HepG2 (cell line): ENCODE results near the gene ACTR3. TPM values are rescaled to one million over a fixed set of nuclear protein-coding genes. Genes with fewer than 3 reads are reported as not detected.

ENCODE experiments used
- ARNT2 ChIP-seq: sonication (generic); formaldehyde crosslinking; IDR thresholded peaks from 2 replicates; pipeline ENCODE4 v1.8.0; 2022; ENCODE audit warnings: mild to moderate bottlenecking, low read depth, missing genetic modification reagents, moderate library complexity
- DNMT3B ChIP-seq: conservative IDR thresholded peaks from 2 replicates; pipeline ENCODE4 v1.6.1; 2016; ENCODE audit warnings: missing biosample characterization, control low read depth
- FOXJ3 ChIP-seq: sonication (generic); formaldehyde crosslinking; IDR thresholded peaks from 2 replicates; pipeline ENCODE4 v1.4.0; 2020; ENCODE audit warnings: missing genetic modification reagents, mild to moderate bottlenecking, borderline replicate concordance
- FOXK2 ChIP-seq: fragments of 450-650 bp; IDR thresholded peaks from 2 replicates; pipeline ENCODE4 v1.6.1; 2016
- PAX8 ChIP-seq: sonication (generic); formaldehyde crosslinking; IDR thresholded peaks from 2 replicates; pipeline ENCODE4 v1.8.0; 2022; ENCODE audit warnings: mild to moderate bottlenecking, missing genetic modification reagents, borderline replicate concordance
- RFX5 ChIP-seq: IDR thresholded peaks from 2 replicates; pipeline ENCODE4 v1.6.1; 2011; ENCODE audit warnings: low read depth, low read length, improper control_type of control experiment
- SALL1 ChIP-seq: sonication (generic); formaldehyde crosslinking; IDR thresholded peaks from 2 replicates; pipeline ENCODE4 v1.8.0; 2022; ENCODE audit warnings: mild to moderate bottlenecking, missing genetic modification reagents
- SAP130 ChIP-seq: IDR thresholded peaks from 2 replicates; pipeline ENCODE4 v1.6.1; 2016; ENCODE audit warnings: low read depth
- SMC3 ChIP-seq: IDR thresholded peaks from 2 replicates; pipeline ENCODE4 v1.6.1; 2011; ENCODE audit warnings: low read length, improper control_type of control experiment
- SRF ChIP-seq: IDR thresholded peaks from 2 replicates; pipeline ENCODE4 v1.6.1; 2011; ENCODE audit warnings: mild to moderate bottlenecking, low read depth, low read length, moderate library complexity
- TAF1 ChIP-seq: sonication (generic); formaldehyde crosslinking; IDR thresholded peaks from 2 replicates; pipeline ENCODE4 v1.4.0; 2020; ENCODE audit warnings: missing genetic modification reagents
- WIZ ChIP-seq: sonication (generic); formaldehyde crosslinking; IDR thresholded peaks from 2 replicates; pipeline ENCODE4 v1.5.1; 2020; ENCODE audit warnings: mild to moderate bottlenecking, missing genetic modification reagents
- ZFP36 ChIP-seq: fragments of 150-350 bp; IDR thresholded peaks from 2 replicates; pipeline ENCODE4 v1.6.1; 2018; ENCODE audit warnings: borderline replicate concordance, low read length, low read depth; ENCODE audit not compliant: partially characterized antibody
- ZNF138 ChIP-seq: sonication (generic); formaldehyde crosslinking; IDR thresholded peaks from 2 replicates; pipeline ENCODE4 v1.5.0; 2020; ENCODE audit warnings: mild to moderate bottlenecking, low read depth, missing genetic modification reagents
- ZNF296 ChIP-seq: sonication (generic); formaldehyde crosslinking; conservative IDR thresholded peaks from 2 replicates; pipeline ENCODE4 v1.5.0; 2020; ENCODE audit warnings: mild to moderate bottlenecking, missing genetic modification reagents
- ZNF432 ChIP-seq: sonication (generic); formaldehyde crosslinking; IDR thresholded peaks from 2 replicates; pipeline ENCODE4 v1.5.0; 2020; ENCODE audit warnings: missing genetic modification reagents, mild to moderate bottlenecking, borderline replicate concordance
- ZNF589 ChIP-seq: sonication (generic); formaldehyde crosslinking; conservative IDR thresholded peaks from 2 replicates; pipeline ENCODE4 v1.8.0; 2022; ENCODE audit warnings: mild to moderate bottlenecking, moderate library complexity, missing genetic modification reagents
- ZSCAN31 ChIP-seq: sonication (generic); formaldehyde crosslinking; IDR thresholded peaks from 2 replicates; pipeline ENCODE4 v1.5.0; 2020; ENCODE audit warnings: low read depth, mild to moderate bottlenecking, missing genetic modification reagents
- polyA plus RNA-seq, 8 experiments: library from polyadenylated mRNA; depleted of rRNA in 3 of 8; stranded (reverse) in 7 of 8; unstranded in 1 of 8; fragments of >200 nt; fragmentation: Illumina TruSeq in 4 of 8; extraction: Trizol in 4 of 8; gene quantifications; 2 replicates each; pipeline versions ENCODE4 v1.2.1 to v1.2.3, GENCODE V29; 2011 to 2016; ENCODE audit warnings: low read depth in 4 of 8, missing spikeins in 1 of 8, mixed read lengths in 1 of 8; ENCODE audit not compliant: insufficient read depth in 1 of 8
- total RNA-seq, 5 experiments: library from RNA; depleted of rRNA; stranded (reverse); fragments of >200 nt; fragmentation: Illumina TruSeq; extraction: Trizol; gene quantifications; 2 replicates each; pipeline ENCODE4 v1.2.3, GENCODE V29; 2016; ENCODE audit warnings: low read depth in 1 of 5
- TF ChIP-seq, protein P1 (sequence below): sonication (generic); formaldehyde crosslinking; IDR thresholded peaks from 2 replicates; pipeline ENCODE4 v1.4.0; 2020; ENCODE audit warnings: mild to moderate bottlenecking, missing genetic modification reagents
- TF ChIP-seq, protein P2 (sequence below): sonication (generic); formaldehyde crosslinking; IDR thresholded peaks from 2 replicates; pipeline ENCODE4 v1.4.0; 2020; ENCODE audit warnings: missing genetic modification reagents; ENCODE audit errors: not compliant biosample characterization
- TF ChIP-seq, protein P3 (sequence below): sonication (generic); formaldehyde crosslinking; IDR thresholded peaks from 2 replicates; pipeline ENCODE4 v1.4.0; 2020; ENCODE audit warnings: missing genetic modification reagents, mild to moderate bottlenecking, borderline replicate concordance
- TF ChIP-seq, protein P4 (sequence below): sonication (generic); formaldehyde crosslinking; conservative IDR thresholded peaks from 2 replicates; pipeline ENCODE4 v1.4.0; 2020; ENCODE audit warnings: missing genetic modification reagents

ACTR3 gene
- total and polyA plus RNA-seq, 2 of the 13 experiments (the other 11 are each of a cell fraction or from before 2014, with no cell fraction given), result 123 to 225 TPM

DNA sequence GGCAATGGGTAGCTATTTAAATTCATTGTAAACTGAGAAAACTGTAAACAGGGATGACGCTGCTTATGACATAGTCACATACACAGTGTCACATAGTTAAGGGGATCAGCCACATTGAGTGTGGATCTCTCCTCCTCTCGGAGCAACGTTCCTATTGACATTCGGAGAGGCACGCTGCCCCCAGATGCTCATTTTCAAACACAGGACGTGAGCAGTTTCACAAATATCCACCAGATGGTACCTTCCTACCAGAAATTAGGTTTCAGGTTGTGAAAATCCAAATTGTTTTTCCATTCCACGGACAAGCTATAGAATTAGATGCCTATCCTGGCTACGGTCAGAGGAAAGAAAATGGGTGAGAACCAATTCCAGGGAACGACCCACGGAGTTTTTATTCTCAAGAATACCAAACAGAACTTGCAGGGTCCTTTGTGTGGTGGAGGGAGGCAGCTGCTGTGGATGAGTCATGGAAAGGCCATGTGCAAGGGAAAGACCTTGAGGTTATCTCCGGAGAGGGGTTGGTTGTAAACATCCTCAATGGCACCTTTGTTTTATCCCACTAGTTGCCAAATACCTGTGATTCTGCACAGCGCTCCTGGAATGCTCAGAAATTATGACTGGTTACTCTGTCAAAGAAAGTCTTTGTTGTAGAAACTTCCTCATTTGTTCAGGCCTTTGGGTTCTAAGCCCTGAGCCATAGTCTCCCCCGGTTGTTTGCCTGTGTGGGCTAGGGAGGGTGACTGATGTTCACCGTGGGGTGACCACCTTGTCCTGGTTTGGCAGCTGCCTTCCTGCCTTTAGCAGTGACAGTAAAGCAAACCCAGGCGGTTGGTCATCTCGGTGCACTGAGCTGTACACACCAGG lies 88.0 kb downstream of the ACTR3 start (continued):
- TF ChIP-seq, protein P1, sequence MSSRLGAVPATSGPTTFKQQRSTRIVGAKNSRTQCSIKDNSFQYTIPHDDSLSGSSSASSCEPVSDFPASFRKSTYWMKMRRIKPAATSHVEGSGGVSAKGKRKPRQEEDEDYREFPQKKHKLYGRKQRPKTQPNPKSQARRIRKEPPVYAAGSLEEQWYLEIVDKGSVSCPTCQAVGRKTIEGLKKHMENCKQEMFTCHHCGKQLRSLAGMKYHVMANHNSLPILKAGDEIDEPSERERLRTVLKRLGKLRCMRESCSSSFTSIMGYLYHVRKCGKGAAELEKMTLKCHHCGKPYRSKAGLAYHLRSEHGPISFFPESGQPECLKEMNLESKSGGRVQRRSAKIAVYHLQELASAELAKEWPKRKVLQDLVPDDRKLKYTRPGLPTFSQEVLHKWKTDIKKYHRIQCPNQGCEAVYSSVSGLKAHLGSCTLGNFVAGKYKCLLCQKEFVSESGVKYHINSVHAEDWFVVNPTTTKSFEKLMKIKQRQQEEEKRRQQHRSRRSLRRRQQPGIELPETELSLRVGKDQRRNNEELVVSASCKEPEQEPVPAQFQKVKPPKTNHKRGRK, result 0 out of 2 replicates have a peak, but pooled peaks have one; percentile 15
- peak; percentile 97 for TF ChIP-seq SALL1 (CRISPR knock-in tag)
- peak; percentile 40; the same call in 1 of the 2 replicates for TF ChIP-seq ZNF138 (CRISPR knock-in tag)
- TF ChIP-seq, protein P2, sequence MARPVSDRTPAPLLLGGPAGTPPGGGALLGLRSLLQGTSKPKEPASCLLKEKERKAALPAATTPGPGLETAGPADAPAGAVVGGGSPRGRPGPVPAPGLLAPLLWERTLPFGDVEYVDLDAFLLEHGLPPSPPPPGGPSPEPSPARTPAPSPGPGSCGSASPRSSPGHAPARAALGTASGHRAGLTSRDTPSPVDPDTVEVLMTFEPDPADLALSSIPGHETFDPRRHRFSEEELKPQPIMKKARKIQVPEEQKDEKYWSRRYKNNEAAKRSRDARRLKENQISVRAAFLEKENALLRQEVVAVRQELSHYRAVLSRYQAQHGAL, result no peak
- TF ChIP-seq WIZ (CRISPR knock-in tag), result 0 out of 2 replicates have a peak, but pooled peaks have one; percentile 1
- peak; percentile 95 for TF ChIP-seq FOXK2
- TF ChIP-seq ZFP36, result no peak
- TF ChIP-seq, protein P3, sequence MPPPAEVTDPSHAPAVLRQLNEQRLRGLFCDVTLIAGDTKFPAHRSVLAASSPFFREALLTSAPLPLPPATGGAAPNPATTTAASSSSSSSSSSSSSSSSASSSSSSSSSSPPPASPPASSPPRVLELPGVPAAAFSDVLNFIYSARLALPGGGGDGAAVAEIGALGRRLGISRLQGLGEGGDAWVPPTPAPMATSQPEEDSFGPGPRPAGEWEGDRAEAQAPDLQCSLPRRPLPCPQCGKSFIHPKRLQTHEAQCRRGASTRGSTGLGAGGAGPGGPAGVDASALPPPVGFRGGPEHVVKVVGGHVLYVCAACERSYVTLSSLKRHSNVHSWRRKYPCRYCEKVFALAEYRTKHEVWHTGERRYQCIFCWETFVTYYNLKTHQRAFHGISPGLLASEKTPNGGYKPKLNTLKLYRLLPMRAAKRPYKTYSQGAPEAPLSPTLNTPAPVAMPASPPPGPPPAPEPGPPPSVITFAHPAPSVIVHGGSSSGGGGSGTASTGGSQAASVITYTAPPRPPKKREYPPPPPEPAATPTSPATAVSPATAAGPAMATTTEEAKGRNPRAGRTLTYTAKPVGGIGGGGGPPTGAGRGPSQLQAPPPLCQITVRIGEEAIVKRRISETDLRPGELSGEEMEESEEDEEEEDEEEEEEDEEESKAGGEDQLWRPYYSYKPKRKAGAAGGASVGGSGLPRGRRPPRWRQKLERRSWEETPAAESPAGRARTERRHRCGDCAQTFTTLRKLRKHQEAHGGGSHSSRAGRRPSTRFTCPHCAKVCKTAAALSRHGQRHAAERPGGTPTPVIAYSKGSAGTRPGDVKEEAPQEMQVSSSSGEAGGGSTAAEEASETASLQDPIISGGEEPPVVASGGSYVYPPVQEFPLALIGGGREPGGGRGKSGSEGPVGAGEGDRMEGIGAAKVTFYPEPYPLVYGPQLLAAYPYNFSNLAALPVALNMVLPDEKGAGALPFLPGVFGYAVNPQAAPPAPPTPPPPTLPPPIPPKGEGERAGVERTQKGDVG (CRISPR knock-in tag), result peak; percentile 95
- peak; percentile 31; the same call in 1 of the 2 replicates for TF ChIP-seq PAX8
- peak; percentile 74 for TF ChIP-seq SMC3
- TF ChIP-seq ZNF432 (CRISPR knock-in tag), result no peak
- TF ChIP-seq SAP130 (CRISPR knock-in tag), result peak; percentile 84
- peak; percentile 92 for TF ChIP-seq FOXJ3 (CRISPR knock-in tag)
- TF ChIP-seq DNMT3B, result peak; percentile 93
- TF ChIP-seq TAF1 (CRISPR knock-in tag), result peak; percentile 72; the same call in 1 of the 2 replicates
- TF ChIP-seq RFX5, result peak; percentile 48; the same call in 1 of the 2 replicates
- peak; percentile 42 for TF ChIP-seq ARNT2 (CRISPR knock-in tag)
- no peak; the same call in 1 of the 2 replicates for TF ChIP-seq SRF
- TF ChIP-seq, protein P4, sequence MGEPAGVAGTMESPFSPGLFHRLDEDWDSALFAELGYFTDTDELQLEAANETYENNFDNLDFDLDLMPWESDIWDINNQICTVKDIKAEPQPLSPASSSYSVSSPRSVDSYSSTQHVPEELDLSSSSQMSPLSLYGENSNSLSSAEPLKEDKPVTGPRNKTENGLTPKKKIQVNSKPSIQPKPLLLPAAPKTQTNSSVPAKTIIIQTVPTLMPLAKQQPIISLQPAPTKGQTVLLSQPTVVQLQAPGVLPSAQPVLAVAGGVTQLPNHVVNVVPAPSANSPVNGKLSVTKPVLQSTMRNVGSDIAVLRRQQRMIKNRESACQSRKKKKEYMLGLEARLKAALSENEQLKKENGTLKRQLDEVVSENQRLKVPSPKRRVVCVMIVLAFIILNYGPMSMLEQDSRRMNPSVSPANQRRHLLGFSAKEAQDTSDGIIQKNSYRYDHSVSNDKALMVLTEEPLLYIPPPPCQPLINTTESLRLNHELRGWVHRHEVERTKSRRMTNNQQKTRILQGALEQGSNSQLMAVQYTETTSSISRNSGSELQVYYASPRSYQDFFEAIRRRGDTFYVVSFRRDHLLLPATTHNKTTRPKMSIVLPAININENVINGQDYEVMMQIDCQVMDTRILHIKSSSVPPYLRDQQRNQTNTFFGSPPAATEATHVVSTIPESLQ (CRISPR knock-in tag), result peak; percentile 65
- TF ChIP-seq ZNF296 (CRISPR knock-in tag), result no peak
- TF ChIP-seq ZSCAN31, result peak; percentile 93
- peak; percentile 85 for TF ChIP-seq ZNF589 (CRISPR knock-in tag)
